BJ (cell line): ENCODE measurements around the gene SMARCAL1. TPM values are rescaled to one million over a fixed set of nuclear protein-coding genes. Genes with fewer than 3 reads are reported as not detected.

Experiments
- CTCF ChIA-PET: fragments of 350-600 bp; formaldehyde crosslinking; extraction: SDS; loops from one replicate; lab custom pipeline; 2021; ENCODE audit warnings: antibody characterized with exemption, inconsistent platforms; lab: Yijun Ruan, JAX
- POLR2A ChIA-PET: fragments of 300-600 bp; sonication (Branson Sonifier 250); formaldehyde crosslinking; extraction: SDS; loops from one replicate; lab custom pipeline; 2021; ENCODE audit warnings: antibody characterized with exemption; lab: Charles Lee
- DNase-seq: peaks from one replicate; pipeline ENCODE4 v3.0.0-alpha.2; 2011; ENCODE audit warnings: low read depth
- H3K27me3 ChIP-seq: 2 replicates; pipeline ENCODE4 v1.6.0; 2011; ENCODE audit warnings: low read length; ENCODE audit not compliant: control insufficient read depth, insufficient read depth
- H3K36me3 ChIP-seq: 2 replicates; pipeline ENCODE4 v1.5.1; 2011; ENCODE audit warnings: low read length; ENCODE audit not compliant: control insufficient read depth, insufficient read depth
- H3K4me3 ChIP-seq: 2 replicates; pipeline ENCODE4 v1.5.1; 2011; ENCODE audit warnings: low read depth, mild to moderate bottlenecking, control low read depth, low read length
- CTCF ChIP-seq: IDR thresholded peaks from 2 replicates; pipeline ENCODE4 v1.5.1; 2011; ENCODE audit warnings: low read depth, mild to moderate bottlenecking, control low read depth, inconsistent platforms, low read length, moderate library complexity; ENCODE audit not compliant: insufficient read depth
- polyA plus RNA-seq: library from polyadenylated mRNA; depleted of rRNA; stranded (reverse); fragments of >200 nt; gene quantifications from 2 replicates; pipeline ENCODE4 v1.2.3, GENCODE V29; 2011

Gene SMARCAL1
- polyA plus RNA-seq, 1 experiment: 41.2 TPM

DNA sequence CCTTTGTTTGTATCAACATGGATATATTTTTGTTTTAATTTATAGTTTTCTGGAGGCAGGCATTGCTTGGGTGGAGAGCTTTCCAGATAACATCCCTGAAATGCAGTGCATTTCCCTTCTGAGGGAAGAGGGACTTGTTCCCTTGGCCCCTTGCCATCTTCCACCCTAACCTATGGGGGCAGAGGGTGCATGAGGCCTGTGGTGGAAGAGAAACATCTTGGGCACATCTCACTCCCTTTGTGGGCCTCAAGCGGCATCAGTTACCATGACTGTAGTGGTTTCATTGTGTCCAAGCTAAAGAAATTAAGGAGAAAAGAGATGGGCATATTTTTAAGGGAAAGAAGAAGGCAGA, 81.0 kb downstream of the SMARCAL1 start:
- ChIA-PET POLR2A (interaction anchor here (0.6 kb wide), 1 partner anchor 20 kb away, joined by 3 read pairs; no protein-coding TSS in a partner anchor), CTCF (no interaction called here)
- TF ChIP-seq CTCF: no peak
- H3K4me3 ChIP-seq: no peak overlapping the region
- H3K36me3 ChIP-seq: no peaks in the 10 kb centered on the region
- no peaks in the 10 kb centered on the region for H3K27me3 ChIP-seq
- DNase-seq: no peak

GRCh38 chr2:216495656-216496055, 83.4 kb downstream of the SMARCAL1 start:
- Histone ChIP-seq H3K27me3 (no peaks in the 10 kb centered on the region), H3K4me3 (no peak overlapping the region), H3K36me3 (peaks cover 6% of the 10 kb centered on the region)
- no peak for TF ChIP-seq CTCF
- CTCF ChIA-PET: no interaction called here
- POLR2A ChIA-PET: no interaction called here
- no peak for DNase-seq

DNA sequence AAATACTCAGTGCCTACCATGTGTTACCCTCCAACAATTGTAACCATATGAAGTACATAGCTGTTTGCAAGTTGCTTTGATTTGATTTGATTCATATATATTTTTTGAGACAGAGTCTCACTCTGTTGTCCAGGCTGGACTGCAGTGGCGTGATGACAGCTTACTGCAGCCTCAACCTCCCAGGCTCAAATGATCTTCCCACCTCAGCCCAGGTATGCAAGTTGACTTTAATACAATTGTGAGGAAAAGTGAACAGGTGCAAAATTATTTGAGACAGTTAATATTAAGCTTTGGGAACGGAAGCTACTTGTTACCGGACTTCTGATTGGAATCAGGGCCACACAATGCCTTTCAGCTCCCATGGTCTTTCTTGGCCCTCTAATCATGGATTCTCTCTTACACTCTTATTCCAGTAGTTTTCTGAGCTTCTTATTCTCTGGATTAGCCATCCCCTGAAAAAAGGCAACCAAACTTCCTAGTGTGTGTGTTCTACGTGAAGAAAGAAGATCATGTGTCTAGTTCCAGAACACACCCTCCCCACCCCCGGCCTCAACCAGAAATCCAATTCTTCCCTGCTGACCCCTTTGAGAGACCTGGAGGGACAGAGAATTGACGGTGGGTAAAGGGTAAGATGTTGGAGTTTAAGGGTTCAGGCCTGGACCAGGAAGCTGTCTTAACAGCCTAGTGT, 85.2 kb downstream of the SMARCAL1 start:
- ChIA-PET POLR2A (no interaction called here), CTCF (no interaction called here)
- H3K4me3 ChIP-seq: peak overlapping the region; percentile 80
- TF ChIP-seq CTCF: no peak
- DNase-seq: no peak
- peaks cover 11% of the 10 kb centered on the region for H3K36me3 ChIP-seq
- no peaks in the 10 kb centered on the region for H3K27me3 ChIP-seq

DNA sequence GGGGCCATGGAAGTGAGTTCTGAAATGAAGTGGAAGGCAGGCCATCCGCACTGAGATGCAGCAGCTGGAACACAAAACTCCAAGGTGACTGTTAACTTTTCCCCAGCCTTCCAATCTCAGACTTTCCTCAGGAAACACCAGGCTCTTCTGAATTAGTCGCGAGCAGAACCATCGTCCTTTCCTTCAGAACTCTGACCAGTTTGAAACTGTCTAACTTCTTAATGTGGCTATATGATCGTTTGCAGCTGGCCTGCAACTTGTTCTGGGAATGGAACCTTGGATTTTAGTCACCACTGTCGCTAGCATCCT, 85.7 kb downstream of the SMARCAL1 start:
- H3K4me3 ChIP-seq: peak overlapping the region; percentile 80
- peaks cover 15% of the 10 kb centered on the region for H3K36me3 ChIP-seq
- CTCF ChIA-PET: interaction anchor here (0.8 kb wide), 1 partner anchor 19 kb away, joined by 3 read pairs; no protein-coding TSS in a partner anchor
- TF ChIP-seq CTCF: no peak
- POLR2A ChIA-PET: interaction anchor here (1.0 kb wide), 2 partner anchors 9 to 357 kb away, joined by 3 read pairs; no protein-coding TSS in a partner anchor
- no peak for DNase-seq
- no peaks in the 10 kb centered on the region for H3K27me3 ChIP-seq

DNA sequence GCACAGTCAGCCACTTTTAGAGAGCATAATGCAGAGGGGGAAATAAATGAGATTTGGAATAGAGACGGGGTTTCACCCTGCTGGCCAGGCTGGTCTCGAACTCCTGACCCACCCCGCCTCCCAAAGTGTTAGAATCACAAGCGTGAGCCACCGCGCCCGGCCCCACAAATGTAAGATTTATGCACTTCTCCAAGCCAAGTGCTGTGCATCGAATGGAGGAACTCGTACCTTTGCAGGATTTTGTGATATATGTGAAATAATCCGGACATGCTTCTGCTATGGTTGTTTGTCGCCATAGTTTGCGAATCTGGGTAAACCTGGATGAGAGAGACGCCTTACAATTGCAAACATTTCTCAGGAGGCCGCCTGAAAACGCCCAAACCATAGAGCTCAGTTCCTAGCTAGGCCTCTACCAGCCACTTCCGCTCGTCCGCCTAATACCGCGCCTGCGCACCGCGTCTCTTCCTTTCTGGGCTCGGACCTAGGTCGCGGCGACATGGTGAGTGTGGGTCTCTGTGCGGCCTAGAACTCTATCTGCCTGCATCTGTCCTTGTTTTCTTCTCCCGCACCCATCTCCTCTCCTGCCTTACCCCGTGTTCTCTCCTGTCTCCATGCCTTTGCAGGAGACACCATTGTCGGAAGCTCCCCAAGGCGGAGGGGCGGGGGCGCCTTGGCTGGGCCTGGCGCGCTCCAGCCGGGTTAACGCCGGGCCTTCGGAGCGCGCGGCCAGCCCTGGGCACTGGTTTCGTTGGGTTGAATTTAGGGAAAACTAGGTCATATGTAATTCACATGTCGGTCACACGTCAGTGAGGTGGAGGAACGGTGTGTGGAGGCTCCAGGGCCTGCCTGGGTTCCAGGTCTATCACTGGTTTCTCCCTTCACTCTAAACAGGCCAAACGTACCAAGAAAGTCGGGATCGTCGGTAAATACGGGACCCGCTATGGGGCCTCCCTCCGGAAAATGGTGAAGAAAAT, 86.4 kb downstream of the SMARCAL1 start, which contains the start of gene RPL37A:
TSS of gene RPL37A (plus strand) at position 466 of the 974 bp plus-strand sequence. CDS start at position 497, 31 bp downstream.
- ChIA-PET POLR2A (interaction anchor here (0.6 to 1.0 kb wide), 3 partner anchors 8 to 357 kb away, joined by 3 to 5 read pairs (median 3); no protein-coding TSS in a partner anchor), CTCF (interaction anchor here (0.7 to 0.8 kb wide), 2 partner anchors 18 to 168 kb away, joined by 3 read pairs; no protein-coding TSS in a partner anchor)
- Histone ChIP-seq H3K4me3 (peak within 1 kb of the TSS; percentile 80), H3K27me3 (no peaks in the 10 kb centered on the region), H3K36me3 (peaks cover 18% of the 10 kb centered on the region)
- TF ChIP-seq CTCF: no peak
- peak; percentile 79 for DNase-seq
